Upper lobe of right lung (tissue), 1 donor: ENCODE results near the gene CLK1. TPM values are rescaled to one million over a fixed set of nuclear protein-coding genes. Genes with fewer than 3 reads are reported as not detected.

Experiments
- ATAC-seq: fragments of 200-7000 bp; cut with Tn5 transposase; one replicate; pipeline ENCODE4 v1.9.1; 2020; ENCODE audit warnings: mild to moderate bottlenecking, moderate library complexity
- DNase-seq: peaks from one replicate; pipeline ENCODE4 v3.0.0-alpha.2; 2020
- H3K27ac ChIP-seq: fragments of 200-600 bp; one replicate; pipeline ENCODE4 v1.8.0; 2022
- H3K27me3 ChIP-seq: fragments of 200-600 bp; one replicate; pipeline ENCODE4 v1.8.0; 2022; ENCODE audit warnings: mild to moderate bottlenecking
- H3K36me3 ChIP-seq: fragments of 200-600 bp; one replicate; pipeline ENCODE4 v1.8.0; 2022
- H3K4me1 ChIP-seq: fragments of 200-600 bp; one replicate; pipeline ENCODE4 v1.8.0; 2022
- H3K4me3 ChIP-seq: fragments of 200-600 bp; one replicate; pipeline ENCODE4 v1.8.0; 2022; ENCODE audit warnings: mild to moderate bottlenecking
- H3K9me3 ChIP-seq: fragments of 200-600 bp; one replicate; pipeline ENCODE4 v1.8.0; 2022
- CTCF ChIP-seq: fragments of 200-600 bp; IDR thresholded peaks from one replicate; pipeline ENCODE4 v1.8.0; 2022; ENCODE audit warnings: antibody characterized with exemption
- intact Hi-C: fragments of 100-400 bp; cut with DNase I; formaldehyde crosslinking; loops from one replicate; pipeline ENCODE4 v1.11.0; 2022
- total RNA-seq: library from RNA; stranded (reverse); fragmentation: NEBNext Ultra II Directional; extraction: Animal tissue kit (Norgen Biotek cat#: 25700); gene quantifications from one replicate; pipeline ENCODE4 v1.2.1, GENCODE V29; 2021
- donor health status: DM: no; HTN: yes; CAD: no; lungs with severe emphysema.

CLK1 gene
- total RNA-seq, 1 donor from 2014 or later: 108 TPM

- Histone ChIP-seq H3K27ac (no peak overlapping the region), H3K9me3 (no peaks in the 10 kb centered on the region), H3K27me3 (no peaks in the 10 kb centered on the region), H3K4me3 (peak overlapping the region; percentile 91), H3K36me3 (peaks cover 64% of the 10 kb centered on the region), H3K4me1 (peaks cover 38% of the 10 kb centered on the region)
- TF ChIP-seq CTCF: no peak
- intact Hi-C loops: no loop called here
- DNase-seq: no peak
- ATAC-seq: no peak
These were observed 4.2 kb downstream of the CLK1 start for GRCh38 chr2:200860092-200860795.

GRCh38 chr2:200856806-200857205 lies 7.7 kb downstream of the CLK1 start:
- intact Hi-C loops: no loop called here
- TF ChIP-seq CTCF: no peak
- no peak for ATAC-seq
- Histone ChIP-seq H3K36me3 (peaks cover 98% of the 10 kb centered on the region), H3K9me3 (no peaks in the 10 kb centered on the region), H3K4me3 (no peak overlapping the region), H3K4me1 (peaks cover 34% of the 10 kb centered on the region), H3K27me3 (no peaks in the 10 kb centered on the region), H3K27ac (no peak overlapping the region)
- DNase-seq: no peak

DNA sequence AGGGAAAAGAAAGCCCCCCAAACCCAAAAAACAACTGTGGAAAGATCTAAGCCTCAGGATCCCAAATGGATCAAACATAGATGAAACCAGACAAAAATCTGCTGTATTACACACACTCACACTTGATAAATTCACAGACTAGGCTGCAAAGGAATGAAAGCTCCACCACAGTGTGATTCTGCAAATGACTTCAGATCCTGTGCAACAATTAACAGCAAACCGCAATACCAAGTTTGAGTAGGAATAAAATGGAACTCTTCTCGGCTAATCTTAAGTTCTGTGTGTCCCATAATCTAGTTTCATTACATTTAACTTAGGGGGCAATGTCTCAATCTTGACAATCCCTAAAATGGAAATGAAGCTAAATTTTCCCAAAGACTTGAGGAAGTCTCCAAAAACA lies 11.9 kb downstream of the CLK1 start:
- Histone ChIP-seq H3K27me3 (no peaks in the 10 kb centered on the region), H3K9me3 (no peaks in the 10 kb centered on the region), H3K36me3 (peaks cover 76% of the 10 kb centered on the region), H3K4me3 (no peak overlapping the region), H3K4me1 (peaks cover 3% of the 10 kb centered on the region), H3K27ac (no peak overlapping the region)
- TF ChIP-seq CTCF: no peak
- DNase-seq: no peak
- no peak for ATAC-seq
- intact Hi-C loops: no loop called here

- H3K27me3 ChIP-seq: no peaks in the 10 kb centered on the region
- no peaks in the 10 kb centered on the region for H3K9me3 ChIP-seq
- TF ChIP-seq CTCF: no peak
- peaks cover 66% of the 10 kb centered on the region for H3K36me3 ChIP-seq
- no peak overlapping the region for H3K4me3 ChIP-seq
- ATAC-seq: no peak
- DNase-seq: no peak
- no peaks in the 10 kb centered on the region for H3K4me1 ChIP-seq
- no peak overlapping the region for H3K27ac ChIP-seq
- intact Hi-C loops: no loop called here
These were observed 12.8 kb downstream of the CLK1 start for GRCh38 chr2:200851398-200852248.

GRCh38 chr2:200850512-200851256 lies 13.8 kb downstream of the CLK1 start:
- no peak for DNase-seq

More at GRCh38 chr2:200850512-200851256, 13.8 kb downstream of the CLK1 start:
- no peak for TF ChIP-seq CTCF
- no peak overlapping the region for H3K4me3 ChIP-seq
- peaks cover 56% of the 10 kb centered on the region for H3K36me3 ChIP-seq
- no peaks in the 10 kb centered on the region for H3K27me3 ChIP-seq
- H3K27ac ChIP-seq: no peak overlapping the region
- no peaks in the 10 kb centered on the region for H3K9me3 ChIP-seq
- no peaks in the 10 kb centered on the region for H3K4me1 ChIP-seq
- intact Hi-C loops: no loop called here
- ATAC-seq: no peak
